Lower leg skin (tissue), 4 donors: ENCODE results near the gene NMNAT3. TPM values are rescaled to one million over a fixed set of nuclear protein-coding genes. Genes with fewer than 3 reads are reported as not detected.
A peak's percentile ranks its signal among the peaks of the same experiment; 100 is the strongest.

ENCODE experiments used
- DNase-seq, 2 donors: peaks; one replicate each; pipeline ENCODE4 v3.0.0-alpha.2; 2019; ENCODE audit warnings: low spot score in 2 of 2
- H3K4me3 ChIP-seq: fragments of 200-600 bp; sonication (generic); 2 replicates; pipeline ENCODE4 v1.5.1; 2017; ENCODE audit warnings: mild to moderate bottlenecking, low read depth; ENCODE audit not compliant: poor library complexity, severe bottlenecking
- CTCF ChIP-seq, 3 donors: fragments of 450-650 bp; IDR thresholded peaks; one replicate each; pipeline ENCODE4 v1.5.1; 2016; ENCODE audit warnings: antibody characterized with exemption in 3 of 3, mild to moderate bottlenecking in 3 of 3, moderate library complexity in 2 of 3
- POLR2A ChIP-seq, 2 donors: fragments of 450-650 bp; IDR thresholded peaks; one replicate each; pipeline ENCODE4 v1.6.1; 2016 to 2017; ENCODE audit warnings: antibody characterized with exemption in 2 of 2, mild to moderate bottlenecking in 1 of 2, moderate library complexity in 1 of 2
- WGBS, 2 donors: methylation state at CpG; one replicate each; pipeline ENCODE4 v1.1.5; 2018; 5-methylcytosine and 5-hydroxymethylcytosine counted together
- intact Hi-C: fragments of 100-400 bp; cut with DNase I; formaldehyde crosslinking; loops from one replicate; pipeline ENCODE4 v1.15.0; 2023; ENCODE audit warnings: low total_unique reads
- total RNA-seq, 4 donors: library from RNA; depleted of rRNA; stranded (reverse); fragments of >200 nt; gene quantifications; one replicate each; pipeline ENCODE4 v1.1.0, GENCODE V29; 2016

The NMNAT3 gene
- total RNA-seq, 4 donors from 2014 or later: 33.6 to 41.9 (median 37.5) TPM

- 83 to 87% methylated on average over 6 of the region's 6 CpGs for WGBS, 2 donors
- TF ChIP-seq CTCF (IDR thresholded peaks at IDR 0.05): no peak
- no peak for TF ChIP-seq POLR2A (IDR thresholded peaks at IDR 0.05)
- intact Hi-C loops: no loop called here
- DNase-seq: peak; percentile 2 to 39
- no peak overlapping the region for H3K4me3 ChIP-seq
These were observed 159.5 kb downstream of the NMNAT3 start for GRCh38 chr3:139518306-139518705.

DNA sequence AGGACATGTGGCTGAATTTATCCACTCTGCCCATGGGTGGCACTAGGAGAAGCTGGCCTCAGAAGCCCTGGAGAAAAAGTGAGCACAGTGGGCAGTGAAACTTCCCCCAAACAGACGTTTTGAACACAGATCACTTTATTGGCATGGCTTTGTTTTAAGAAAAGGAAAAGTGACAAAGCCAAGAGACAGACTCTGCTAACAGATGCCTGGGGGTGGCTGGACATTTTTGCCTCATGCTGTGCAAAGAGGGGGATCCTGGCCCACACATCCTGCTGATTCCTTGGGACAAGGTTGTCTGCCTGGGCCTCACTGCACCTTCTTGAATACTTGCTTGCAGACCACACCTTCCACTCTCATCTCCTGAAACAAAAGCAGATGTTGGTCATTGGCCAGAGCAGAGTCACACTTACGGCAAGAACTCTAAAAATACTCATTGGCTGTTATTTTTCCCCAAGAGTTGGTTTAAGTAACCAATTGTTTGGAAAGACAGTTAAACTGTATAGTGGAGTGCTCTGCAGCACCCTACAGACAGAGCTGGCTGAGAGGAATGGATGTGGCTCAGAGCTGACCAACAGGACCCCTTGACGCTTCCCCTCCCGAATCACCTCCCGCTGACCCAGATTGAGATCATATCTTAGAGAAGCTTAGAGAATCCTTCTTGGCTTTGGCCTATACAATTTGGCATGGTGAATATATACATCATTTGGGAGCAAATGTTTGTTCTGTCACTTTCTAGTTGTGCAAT is 160.3 kb downstream of the NMNAT3 start:
- TF ChIP-seq POLR2A (IDR thresholded peaks at IDR 0.05): no peak
- TF ChIP-seq CTCF (IDR thresholded peaks at IDR 0.05): no peak
- WGBS, 2 donors: 80 to 81% methylated on average over 5 of the region's 5 CpGs
- intact Hi-C loops: no loop called here
- no peak overlapping the region for H3K4me3 ChIP-seq
- peak; percentile 8 to 57 for DNase-seq

DNA sequence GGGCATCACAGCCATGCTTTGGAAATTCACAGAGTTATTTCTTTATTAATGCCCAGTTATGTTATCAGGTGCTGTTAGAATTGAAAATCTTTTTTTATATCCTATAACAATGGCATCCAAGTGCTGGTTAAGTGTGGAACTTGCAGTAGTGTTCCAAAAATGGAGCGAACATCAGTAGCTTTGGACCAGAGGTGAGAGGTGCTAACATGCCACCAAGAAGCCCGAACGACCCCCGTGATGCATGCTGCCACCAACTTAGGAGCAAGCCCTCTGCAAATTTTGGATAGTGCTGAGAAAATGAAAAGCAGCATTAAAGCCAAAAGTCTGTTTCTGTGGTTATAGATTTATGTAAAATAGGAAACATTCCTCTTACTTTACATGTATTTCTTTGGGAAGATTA is 163.0 kb downstream of the NMNAT3 start:
- peak; percentile 2 to 62 for DNase-seq
- intact Hi-C loops: no loop called here
- 90 to 94% methylated on average over 4 of the region's 4 CpGs for WGBS, 2 donors
- TF ChIP-seq POLR2A (IDR thresholded peaks at IDR 0.05) (no peak), CTCF (IDR thresholded peaks at IDR 0.05) (no peak)
- no peak overlapping the region for H3K4me3 ChIP-seq

Other genes starting within 250 kb of the NMNAT3 start
- gene RBP2, start 201.5 kb downstream of the NMNAT3 start, total RNA-seq: not detected
- 10 to 100 TPM in 2 of 4 donors, 1 to 10 TPM in 2; 1.0 to 28.8 (median 9.0) TPM for gene RBP1, start 138.2 kb downstream of the NMNAT3 start, total RNA-seq